ENCODE data around the gene BANP.

Gene BANP

DNA sequence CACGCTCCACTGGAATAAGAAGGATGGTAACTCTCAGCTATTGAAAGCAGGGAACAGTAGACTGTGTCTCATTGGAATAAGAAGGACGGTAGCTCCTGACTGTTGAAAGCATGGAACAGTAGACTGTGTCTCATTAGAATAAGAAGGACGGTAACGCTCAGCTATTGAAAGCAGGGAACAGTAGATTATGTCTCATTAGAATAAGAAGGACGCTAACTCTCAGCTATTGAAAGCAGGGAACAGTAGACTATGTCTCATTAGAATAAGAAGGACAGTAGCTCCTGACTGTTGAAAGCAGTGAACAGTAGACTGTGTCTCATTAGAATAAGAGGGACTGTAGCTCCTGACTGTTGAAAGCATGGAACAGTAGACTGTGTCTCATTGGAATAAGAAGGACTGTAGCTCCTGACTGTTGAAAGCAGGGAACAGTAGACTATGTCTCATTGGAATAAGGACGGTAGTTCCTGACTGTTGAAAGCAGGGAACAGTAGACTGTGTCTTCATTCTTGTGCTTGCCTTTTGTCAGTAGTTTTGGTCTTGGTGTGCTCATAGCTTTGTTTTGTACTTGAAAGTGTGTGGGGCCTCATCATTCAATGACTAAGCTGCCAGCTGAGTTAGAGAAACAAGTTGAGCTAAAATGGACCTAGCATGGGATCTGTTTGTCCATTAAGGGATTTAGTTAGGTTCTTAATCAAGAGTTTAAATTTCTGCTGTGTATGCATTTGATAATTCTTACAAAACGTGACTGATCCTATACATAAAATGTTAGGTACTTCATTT lies 58.5 kb downstream of the BANP start:
- in situ Hi-C loops (cut with MboI; ENCODE audit: low pct_unique_long_range_greater_than_20kb, low sequenced_read_pairs, unreplicated experiment) = no loop called here
- DNase-seq (ENCODE audit: low spot score) = no peak
- no peak for TF ChIP-seq CTCF (IDR thresholded peaks at IDR 0.05; ENCODE audit: extremely low read depth, insufficient read depth, missing control alignments)

DNA sequence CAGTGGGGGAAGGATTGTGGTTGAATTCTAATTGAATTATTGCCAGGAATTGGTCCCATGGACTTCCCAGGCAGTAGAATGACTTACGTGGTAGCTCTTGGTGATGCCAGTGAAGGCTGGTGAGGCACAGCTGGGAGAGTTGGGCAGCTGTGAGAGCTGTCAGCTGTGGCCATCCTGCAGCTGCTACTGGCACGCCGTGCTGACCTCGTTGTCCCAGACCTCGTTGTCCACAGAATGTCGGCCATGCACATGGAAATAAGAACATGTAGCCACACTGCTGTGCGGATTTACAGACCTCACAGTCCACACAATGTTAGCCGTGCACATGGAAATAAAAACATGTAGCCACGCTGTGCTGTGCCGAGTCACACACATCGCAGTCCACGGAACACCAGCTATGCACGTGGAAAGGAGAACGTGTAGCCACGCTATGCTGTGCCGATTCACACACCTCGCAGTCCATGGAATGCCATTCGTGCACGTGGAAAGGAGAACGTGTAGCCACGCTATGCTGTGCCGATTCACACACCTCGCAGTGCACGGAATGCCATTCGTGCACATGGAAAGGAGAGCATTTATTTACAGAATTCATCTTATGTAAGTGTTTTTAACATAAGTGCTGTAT lies 59.2 kb downstream of the BANP start:
- no peak for DNase-seq (ENCODE audit: low spot score)
- in situ Hi-C loops (cut with MboI; ENCODE audit: low pct_unique_long_range_greater_than_20kb, low sequenced_read_pairs, unreplicated experiment) = no loop called here
- TF ChIP-seq CTCF (IDR thresholded peaks at IDR 0.05; ENCODE audit: extremely low read depth, insufficient read depth, missing control alignments) = no peak

DNA sequence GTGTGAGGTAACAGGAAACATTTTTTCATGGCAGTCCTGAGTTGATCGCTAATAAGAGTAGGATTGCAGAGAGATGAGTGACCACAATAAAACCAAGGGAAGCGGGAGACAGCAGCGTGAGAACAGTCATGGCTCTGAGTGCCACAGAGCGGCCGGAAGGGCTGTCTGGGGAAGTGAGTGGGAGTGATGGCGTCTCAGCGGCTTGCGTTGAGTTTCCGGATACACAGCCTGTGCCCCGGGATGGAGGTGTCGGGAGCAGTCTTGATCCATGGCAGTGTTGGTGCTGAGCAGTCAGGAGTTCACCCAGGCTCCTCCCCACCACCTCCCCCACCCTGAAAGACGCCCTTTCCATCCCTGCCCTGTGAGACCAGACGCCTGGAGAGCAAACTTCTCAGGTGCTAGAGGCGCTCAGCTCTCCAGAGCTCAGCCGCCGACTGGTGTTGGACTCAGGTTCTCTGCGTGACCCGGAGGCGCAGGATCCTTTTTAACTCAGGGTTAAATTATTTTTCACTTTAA lies 59.8 kb downstream of the BANP start:
- in situ Hi-C loops (cut with MboI; ENCODE audit: low pct_unique_long_range_greater_than_20kb, low sequenced_read_pairs, unreplicated experiment) = no loop called here
- DNase-seq (ENCODE audit: low spot score) = no peak
- no peak for TF ChIP-seq CTCF (IDR thresholded peaks at IDR 0.05; ENCODE audit: extremely low read depth, insufficient read depth, missing control alignments)

GRCh38 chr16:88012360-88012759 lies 61.1 kb downstream of the BANP start:
- no peak for DNase-seq (ENCODE audit: low spot score)
- in situ Hi-C loops (cut with MboI; ENCODE audit: low pct_unique_long_range_greater_than_20kb, low sequenced_read_pairs, unreplicated experiment) = no loop called here
- no peak for TF ChIP-seq CTCF (IDR thresholded peaks at IDR 0.05; ENCODE audit: extremely low read depth, insufficient read depth, missing control alignments)

DNA sequence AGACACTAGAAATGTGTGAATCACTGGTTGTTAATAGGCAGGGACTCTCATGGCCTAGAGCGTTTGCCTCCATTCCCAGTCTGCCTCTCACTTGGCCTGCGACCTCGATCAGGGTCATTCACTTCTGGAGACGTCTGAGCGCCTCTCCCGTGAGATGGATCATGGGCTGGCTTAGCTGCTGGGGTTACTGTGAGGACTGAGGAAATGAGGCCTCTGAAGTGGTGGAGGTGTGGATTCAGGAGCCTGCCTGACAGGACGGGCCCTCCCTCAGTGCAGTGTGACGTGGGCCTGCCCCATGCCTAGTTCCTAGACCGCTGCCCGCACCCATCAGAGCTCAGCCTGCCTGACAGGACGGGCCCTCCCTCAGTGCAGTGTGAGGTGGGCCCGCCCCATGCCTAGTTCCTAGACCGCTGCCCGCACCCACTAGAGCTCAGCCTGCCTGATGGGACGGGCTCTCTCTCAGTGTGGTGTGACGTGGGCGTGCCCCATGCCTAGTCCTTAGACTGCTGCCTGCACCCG lies 61.9 kb downstream of the BANP start:
- DNase-seq (ENCODE audit: low spot score) = no peak
- no peak for TF ChIP-seq CTCF (IDR thresholded peaks at IDR 0.05; ENCODE audit: extremely low read depth, insufficient read depth, missing control alignments)
- in situ Hi-C loops (cut with MboI; ENCODE audit: low pct_unique_long_range_greater_than_20kb, low sequenced_read_pairs, unreplicated experiment) = no loop called here

DNA sequence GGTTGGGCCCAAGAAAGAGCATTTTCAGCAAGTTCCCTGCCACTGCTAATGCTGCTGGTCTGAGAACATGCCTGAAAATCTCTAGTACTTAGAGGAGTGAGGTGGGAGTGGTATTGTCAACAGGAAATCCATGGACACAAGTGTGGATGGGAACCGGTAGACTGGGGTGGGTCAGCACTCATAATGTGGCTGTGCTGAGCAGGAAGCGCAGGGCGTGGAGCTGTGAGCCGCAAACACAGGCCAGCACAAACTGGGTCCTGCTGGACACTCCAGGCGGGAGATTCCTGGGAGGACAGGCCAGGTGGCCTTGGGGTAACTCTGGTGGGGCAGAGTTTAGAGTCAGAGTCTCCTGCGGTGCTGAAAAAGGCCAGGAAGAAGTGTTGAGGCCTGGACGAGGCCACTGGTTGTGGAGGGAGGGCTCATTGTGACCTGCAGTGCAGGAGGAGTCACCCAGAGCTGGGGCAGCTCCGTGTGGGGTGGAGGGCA lies 62.6 kb downstream of the BANP start:
- TF ChIP-seq CTCF (IDR thresholded peaks at IDR 0.05; ENCODE audit: extremely low read depth, insufficient read depth, missing control alignments) = no peak
- no peak for DNase-seq (ENCODE audit: low spot score)
- in situ Hi-C loops (cut with MboI; ENCODE audit: low pct_unique_long_range_greater_than_20kb, low sequenced_read_pairs, unreplicated experiment) = no loop called here

All from GM13977 (cell line).